Testis (tissue), 3 donors: ENCODE data around the gene SPTLC3. TPM values are rescaled to one million over a fixed set of nuclear protein-coding genes. Genes with fewer than 3 reads are reported as not detected.
A peak's percentile ranks its signal among the peaks of the same experiment; 100 is the strongest.

ENCODE experiments used
- DNase-seq: peaks from one replicate; pipeline ENCODE4 v3.0.0-alpha.2; 2019
- H3K27ac ChIP-seq, 2 donors: fragments of 200-600 bp; sonication (generic); one replicate each; pipeline ENCODE4 v1.5.1; 2019
- H3K27me3 ChIP-seq: fragments of 200-600 bp; sonication (generic); one replicate; pipeline ENCODE4 v1.5.1; 2019
- H3K36me3 ChIP-seq: fragments of 200-600 bp; sonication (generic); one replicate; pipeline ENCODE4 v1.5.1; 2017; ENCODE audit warnings: low read depth; ENCODE audit errors: missing control alignments
- H3K4me1 ChIP-seq: fragments of 200-600 bp; sonication (generic); one replicate; pipeline ENCODE4 v1.5.1; 2019
- H3K4me3 ChIP-seq, 2 donors: fragments of 200-600 bp; sonication (generic); one replicate each; pipeline ENCODE4 v1.5.1; 2017 to 2019
- H3K9me3 ChIP-seq: fragments of 200-600 bp; sonication (generic); one replicate; pipeline ENCODE4 v1.5.1; 2017
- POLR2A ChIP-seq: fragments of 450-650 bp; IDR thresholded peaks from one replicate; pipeline ENCODE4 v1.6.1; 2017; ENCODE audit warnings: antibody characterized with exemption, mild to moderate bottlenecking, moderate library complexity
- WGBS, 2 donors: methylation state at CpG; one replicate each; pipeline ENCODE4 v1.1.5; 2018; 5-methylcytosine and 5-hydroxymethylcytosine counted together
- intact Hi-C: fragments of 100-400 bp; cut with DNase I; formaldehyde crosslinking; loops from one replicate; pipeline ENCODE4 v1.15.1; 2023; ENCODE audit warnings: low total_unique reads
- polyA plus RNA-seq: library from polyadenylated mRNA; stranded (reverse); fragments of 350-450 nt; fragmentation: Illumina TruSeq; extraction: RNeasy Lipid Tissue Mini Kit (QIAGEN cat#74804); gene quantifications from one replicate; pipeline ENCODE4 v1.2.3, GENCODE V29; 2014; ENCODE audit warnings: low read depth, low replicate concordance; ENCODE audit not compliant: insufficient read depth
- total RNA-seq, 2 donors: library from RNA; depleted of rRNA; stranded (reverse); fragments of >200 nt; gene quantifications; one replicate each; pipeline ENCODE4 v1.2.3, GENCODE V29; 2016
- TF ChIP-seq, protein P1 (sequence below), 3 experiments: fragments of 450-650 bp in 2 of 3; fragments of 200-600 bp in 1 of 3; sonication (generic) in 1 of 3; IDR thresholded peaks; one replicate each; pipeline ENCODE4 v1.5.1; 2016 to 2019; ENCODE audit warnings: antibody characterized with exemption in 3 of 3, mild to moderate bottlenecking in 2 of 3, moderate library complexity in 1 of 3

SPTLC3 gene
- total and polyA plus RNA-seq, 3 donors from 2014 or later, result 9.8 to 22.6 (median 11.3) TPM

DNA sequence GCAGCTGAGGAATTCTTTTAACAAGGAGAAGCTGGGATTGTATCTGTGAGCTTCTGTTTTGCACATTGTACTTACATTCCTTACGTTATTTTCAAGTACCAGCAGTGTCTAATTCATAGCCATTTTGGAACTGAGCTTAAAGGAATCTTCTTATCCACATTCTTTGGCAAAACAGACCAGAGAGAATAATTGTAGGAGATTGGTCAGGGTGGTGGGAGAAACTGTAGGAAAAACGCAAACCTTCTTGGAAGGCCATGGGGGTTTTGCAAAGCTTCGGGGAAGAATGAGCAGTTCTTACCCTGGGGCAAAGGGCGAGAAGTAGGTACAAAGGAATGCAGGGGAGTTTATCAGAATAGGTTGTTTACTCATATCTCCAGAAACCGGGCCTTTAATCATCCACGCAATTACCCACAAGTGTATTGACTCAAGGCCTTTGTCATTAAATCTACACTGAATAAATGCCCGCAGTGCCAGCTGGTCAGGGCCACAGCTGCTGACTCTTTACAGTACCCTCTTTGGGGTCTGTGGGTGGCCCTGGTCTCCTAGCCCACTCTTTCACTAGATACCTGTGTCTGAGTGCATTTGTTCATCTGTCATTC is 39.6 kb upstream of the SPTLC3 start:
- DNase-seq, result no peak
- 76 to 83% methylated on average over 7 of the region's 7 CpGs for WGBS, 2 donors
- TF ChIP-seq, protein P1, sequence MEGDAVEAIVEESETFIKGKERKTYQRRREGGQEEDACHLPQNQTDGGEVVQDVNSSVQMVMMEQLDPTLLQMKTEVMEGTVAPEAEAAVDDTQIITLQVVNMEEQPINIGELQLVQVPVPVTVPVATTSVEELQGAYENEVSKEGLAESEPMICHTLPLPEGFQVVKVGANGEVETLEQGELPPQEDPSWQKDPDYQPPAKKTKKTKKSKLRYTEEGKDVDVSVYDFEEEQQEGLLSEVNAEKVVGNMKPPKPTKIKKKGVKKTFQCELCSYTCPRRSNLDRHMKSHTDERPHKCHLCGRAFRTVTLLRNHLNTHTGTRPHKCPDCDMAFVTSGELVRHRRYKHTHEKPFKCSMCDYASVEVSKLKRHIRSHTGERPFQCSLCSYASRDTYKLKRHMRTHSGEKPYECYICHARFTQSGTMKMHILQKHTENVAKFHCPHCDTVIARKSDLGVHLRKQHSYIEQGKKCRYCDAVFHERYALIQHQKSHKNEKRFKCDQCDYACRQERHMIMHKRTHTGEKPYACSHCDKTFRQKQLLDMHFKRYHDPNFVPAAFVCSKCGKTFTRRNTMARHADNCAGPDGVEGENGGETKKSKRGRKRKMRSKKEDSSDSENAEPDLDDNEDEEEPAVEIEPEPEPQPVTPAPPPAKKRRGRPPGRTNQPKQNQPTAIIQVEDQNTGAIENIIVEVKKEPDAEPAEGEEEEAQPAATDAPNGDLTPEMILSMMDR (IDR thresholded peaks at IDR 0.05), result no peak
- TF ChIP-seq POLR2A, result no peak
- Histone ChIP-seq H3K27ac (no peak overlapping the region), H3K9me3 (no peaks in the 10 kb centered on the region), H3K4me3 (no peak overlapping the region), H3K27me3 (no peaks in the 10 kb centered on the region), H3K4me1 (no peaks in the 10 kb centered on the region), H3K36me3 (no peaks in the 10 kb centered on the region)
- intact Hi-C loops, result no loop called here

DNA sequence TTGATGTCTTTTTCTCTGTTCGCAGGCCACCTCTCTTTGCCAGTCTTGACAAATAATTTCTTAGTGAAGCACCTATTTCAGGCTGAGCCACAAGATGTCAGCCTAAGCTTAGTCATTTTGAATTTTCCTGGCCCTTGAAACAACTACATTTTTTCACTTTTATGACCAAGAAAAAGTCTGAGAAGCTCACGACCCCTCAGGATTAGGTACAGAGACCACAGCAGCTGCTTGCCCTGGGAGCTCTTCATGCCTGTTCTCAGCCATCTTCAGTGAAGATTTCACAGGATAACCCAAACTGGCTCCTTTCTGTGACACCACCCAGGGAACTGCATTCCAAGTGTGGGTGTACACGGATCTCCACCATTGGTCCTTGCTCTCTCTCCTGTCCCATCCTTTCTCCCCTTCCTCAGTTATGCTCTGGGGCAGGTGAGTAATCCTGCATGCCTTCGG is 38.4 kb upstream of the SPTLC3 start:
- intact Hi-C loops, result loop anchor here (10.0 kb wide), 1 partner anchor 134 kb away; no protein-coding TSS in a partner anchor
- TF ChIP-seq, protein P1 (IDR thresholded peaks at IDR 0.05), result peak; percentile 30 to 53 (median 53)
- TF ChIP-seq POLR2A, result no peak
- WGBS, 2 donors, result 58 to 63% methylated on average over 4 of the region's 4 CpGs

DNA sequence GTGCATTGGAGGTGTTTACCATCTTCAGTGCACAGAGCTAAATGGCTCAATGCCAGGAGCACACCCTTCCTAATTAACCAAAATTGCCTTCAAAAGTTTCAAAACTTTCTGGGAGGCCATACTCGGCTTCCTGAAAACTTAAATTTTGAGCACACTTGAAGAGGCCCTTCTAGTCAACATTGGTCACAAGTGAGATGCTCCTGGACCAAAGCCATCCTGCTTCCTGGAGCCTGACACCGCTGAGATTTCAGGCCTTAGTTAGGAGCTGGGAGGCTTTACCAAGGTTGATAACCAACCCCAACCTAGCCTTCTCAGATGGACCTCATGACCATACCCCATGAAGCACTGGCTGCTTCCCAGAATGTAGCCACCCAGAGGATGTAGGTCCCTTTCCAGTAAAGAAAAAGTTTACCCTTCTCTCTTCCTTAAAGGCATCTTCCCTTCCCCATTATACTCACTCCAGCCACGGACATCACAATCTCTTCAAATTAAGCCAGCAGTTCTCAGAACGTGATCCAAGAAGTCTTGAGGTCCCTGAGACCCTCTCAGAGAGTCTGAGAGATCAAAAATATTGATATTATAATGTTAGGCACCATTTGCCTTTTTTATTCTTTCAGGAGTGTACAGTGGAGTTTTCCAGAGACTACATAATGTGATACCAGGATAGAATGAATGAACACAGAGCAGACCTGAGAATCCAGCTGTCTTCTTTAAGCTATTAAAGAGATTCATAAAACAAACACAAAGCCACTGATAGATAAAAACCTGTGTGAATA is 32.8 kb upstream of the SPTLC3 start:
- H3K4me3 ChIP-seq, result no peak overlapping the region
- no peaks in the 10 kb centered on the region for H3K4me1 ChIP-seq
- H3K36me3 ChIP-seq, result no peaks in the 10 kb centered on the region
- no peak for DNase-seq
- 87 to 88% methylated on average over 4 of the region's 4 CpGs for WGBS, 2 donors
- TF ChIP-seq POLR2A, result no peak
- TF ChIP-seq, protein P1 (IDR thresholded peaks at IDR 0.05), result no peak
- no peaks in the 10 kb centered on the region for H3K9me3 ChIP-seq
- H3K27ac ChIP-seq, result no peak overlapping the region
- intact Hi-C loops, result loop anchor here (10.0 kb wide), 1 partner anchor 129 kb away; no protein-coding TSS in a partner anchor
- H3K27me3 ChIP-seq, result no peaks in the 10 kb centered on the region

More for the DNA sequence above, 38.4 kb upstream of the SPTLC3 start:
- no peaks in the 10 kb centered on the region for H3K27me3 ChIP-seq
- DNase-seq, result peak; percentile 30
- H3K9me3 ChIP-seq, result no peaks in the 10 kb centered on the region
- H3K27ac ChIP-seq, result no peak overlapping the region
- no peaks in the 10 kb centered on the region for H3K4me1 ChIP-seq
- no peaks in the 10 kb centered on the region for H3K36me3 ChIP-seq
- H3K4me3 ChIP-seq, result no peak overlapping the region

DNA sequence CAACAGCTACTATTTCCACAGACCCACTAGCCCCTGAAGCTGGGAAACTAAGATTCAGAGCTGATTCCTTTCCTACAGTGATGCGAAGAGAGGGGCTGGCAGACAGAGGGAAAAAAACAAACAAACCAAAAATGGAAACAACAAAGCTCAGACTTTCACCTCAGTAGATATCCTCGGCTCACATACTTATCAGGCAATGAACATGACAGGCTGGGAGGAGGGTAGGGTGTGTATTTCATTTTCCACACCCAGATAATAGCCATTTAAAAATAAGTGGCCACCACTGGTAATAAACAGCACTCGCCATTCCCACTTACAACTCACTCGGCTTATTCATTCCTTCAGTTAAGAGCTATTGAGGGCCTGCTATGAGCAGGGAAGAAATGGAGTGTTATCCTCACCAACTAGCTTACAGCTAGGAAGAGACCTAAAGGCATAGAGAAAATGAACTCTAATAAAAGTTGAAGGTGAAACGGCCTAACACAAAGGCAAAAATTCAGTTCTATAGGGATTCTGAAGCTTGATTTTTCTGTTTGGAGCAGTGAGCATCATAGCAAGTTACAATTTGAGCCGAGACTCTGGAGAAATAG is 32.0 kb upstream of the SPTLC3 start:
- H3K27ac ChIP-seq, result no peak overlapping the region
- DNase-seq, result no peak
- H3K27me3 ChIP-seq, result no peaks in the 10 kb centered on the region
- no peaks in the 10 kb centered on the region for H3K9me3 ChIP-seq
- H3K36me3 ChIP-seq, result no peaks in the 10 kb centered on the region
- no peak overlapping the region for H3K4me3 ChIP-seq
- TF ChIP-seq, protein P1 (IDR thresholded peaks at IDR 0.05), result no peak
- no peak for TF ChIP-seq POLR2A
- WGBS, 2 donors, result 84 to 93% methylated on average over 6 of the region's 6 CpGs
- intact Hi-C loops, result loop anchor here (10.0 kb wide), 1 partner anchor 128 kb away; no protein-coding TSS in a partner anchor
- no peaks in the 10 kb centered on the region for H3K4me1 ChIP-seq
